Fibroblast of pulmonary artery (primary cell): Measurements from ENCODE around the gene FLNB.

ENCODE experiments used
- DNase-seq: peaks from one replicate; pipeline ENCODE4 v3.0.0-alpha.2; 2010; ENCODE audit warnings: low read depth
- H3K4me3 ChIP-seq: replicated peaks from 2 replicates; pipeline ENCODE4 v1.5.1; 2011; ENCODE audit warnings: low read depth, mild to moderate bottlenecking, control low read depth, low read length, moderate library complexity
- CTCF ChIP-seq: IDR thresholded peaks from 2 replicates; pipeline ENCODE4 v1.5.1; 2011; ENCODE audit warnings: mild to moderate bottlenecking, control low read depth, low read length, inconsistent platforms; ENCODE audit errors: missing control alignments

FLNB gene

GRCh38 chr3:58119186-58119585 lies 111.0 kb downstream of the FLNB start:
- H3K4me3 ChIP-seq, result no peak overlapping the region
- DNase-seq, result no peak
- TF ChIP-seq CTCF, result no peak

GRCh38 chr3:58120075-58120812 lies 112.0 kb downstream of the FLNB start:
- no peak for TF ChIP-seq CTCF
- no peak overlapping the region for H3K4me3 ChIP-seq
- DNase-seq, result peak; percentile 38

- no peak for TF ChIP-seq CTCF
- no peak overlapping the region for H3K4me3 ChIP-seq
- DNase-seq, result no peak
These were observed 113.0 kb downstream of the FLNB start for GRCh38 chr3:58121183-58121582.

- no peak for TF ChIP-seq CTCF
- no peak for DNase-seq
- no peak overlapping the region for H3K4me3 ChIP-seq
These were observed 114.9 kb downstream of the FLNB start for GRCh38 chr3:58122936-58123700.

- no peak for DNase-seq
- no peak for TF ChIP-seq CTCF
- H3K4me3 ChIP-seq, result no peak overlapping the region
These were observed 116.2 kb downstream of the FLNB start for GRCh38 chr3:58124387-58124786.

- TF ChIP-seq CTCF, result no peak
- DNase-seq, result no peak
- no peak overlapping the region for H3K4me3 ChIP-seq
These were observed 121.0 kb downstream of the FLNB start for GRCh38 chr3:58129041-58129770.
